HEK293T (cell line): ENCODE measurements around the gene PIK3CG.

Source experiments
- ARNT ChIP-seq: fragments of 450-650 bp; IDR thresholded peaks from 2 replicates; pipeline ENCODE4 v1.6.1; 2017; ENCODE audit warnings: mild to moderate bottlenecking
- SUZ12 ChIP-seq: fragments of 450-650 bp; IDR thresholded peaks from 2 replicates; pipeline ENCODE4 v1.6.1; 2016; ENCODE audit warnings: mild to moderate bottlenecking
- TARDBP ChIP-seq: fragments of 450-650 bp; IDR thresholded peaks from 2 replicates; pipeline ENCODE4 v1.6.1; 2016

DNA sequence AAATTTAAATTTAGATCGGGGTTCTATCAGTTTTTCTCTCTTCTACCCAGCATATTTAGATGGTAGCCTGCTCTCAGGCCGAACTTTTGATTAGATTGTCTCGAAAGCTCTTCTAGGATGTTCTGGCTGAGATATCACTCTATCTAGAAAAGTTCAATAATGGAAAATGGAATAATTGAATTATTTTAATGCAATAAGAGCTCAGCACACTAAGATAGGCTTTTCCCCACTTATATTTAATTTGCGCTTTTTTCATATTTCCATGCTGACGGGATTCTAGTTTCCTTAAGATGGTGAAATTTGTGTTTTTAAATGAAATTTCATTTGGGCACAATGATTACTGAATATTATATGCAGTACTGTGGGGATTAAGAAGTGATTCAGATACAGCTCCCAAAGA is 73.7 kb downstream of the PIK3CG start:
- TF ChIP-seq TARDBP (no peak), ARNT (no peak), SUZ12 (no peak)
